ENCODE measurements around the gene COL6A2. TPM values are rescaled to one million over a fixed set of nuclear protein-coding genes. Genes with fewer than 3 reads are reported as not detected.

COL6A2 gene
- total RNA-seq, 1 donor from 2014 or later = 227 TPM

- no peak for TF ChIP-seq CTCF (IDR thresholded peaks at IDR 0.05)
- ATAC-seq (no peak), DNase-seq (peak; percentile 42)
- H3K27me3 ChIP-seq (ENCODE audit: low read depth) = peaks cover 55% of the 10 kb centered on the region
- peaks cover 31% of the 10 kb centered on the region for H3K4me1 ChIP-seq
- intact Hi-C loops (cut with DNase I) = no loop called here
- H3K4me3 ChIP-seq = no peak overlapping the region
- H3K9me3 ChIP-seq = peaks cover 7% of the 10 kb centered on the region
- H3K27ac ChIP-seq = peak overlapping the region; percentile 76
- no peaks in the 10 kb centered on the region for H3K36me3 ChIP-seq
These were observed 31.9 kb upstream of the COL6A2 start for GRCh38 chr21:46065914-46066551.

- peak overlapping the region; percentile 76 for H3K27ac ChIP-seq
- peaks cover 31% of the 10 kb centered on the region for H3K4me1 ChIP-seq
- peaks cover under 1% of the 10 kb centered on the region for H3K9me3 ChIP-seq
- intact Hi-C loops (cut with DNase I) = no loop called here
- H3K4me3 ChIP-seq = no peak overlapping the region
- H3K36me3 ChIP-seq = no peaks in the 10 kb centered on the region
- ATAC-seq = peak; percentile 20 to 42
- H3K27me3 ChIP-seq (ENCODE audit: low read depth) = peaks cover 49% of the 10 kb centered on the region
- TF ChIP-seq CTCF (IDR thresholded peaks at IDR 0.05) = no peak
- peak; percentile 46 for DNase-seq
These were observed 31.2 kb upstream of the COL6A2 start for GRCh38 chr21:46066591-46067331.

- ATAC-seq (no peak), DNase-seq (peak; percentile 30)
- peaks cover 31% of the 10 kb centered on the region for H3K4me1 ChIP-seq
- TF ChIP-seq CTCF (IDR thresholded peaks at IDR 0.05) = no peak
- H3K9me3 ChIP-seq = no peaks in the 10 kb centered on the region
- H3K4me3 ChIP-seq = no peak overlapping the region
- H3K27ac ChIP-seq = peak overlapping the region; percentile 76
- intact Hi-C loops (cut with DNase I) = no loop called here
- H3K36me3 ChIP-seq = no peaks in the 10 kb centered on the region
- peaks cover 40% of the 10 kb centered on the region for H3K27me3 ChIP-seq (ENCODE audit: low read depth)
These were observed 30.3 kb upstream of the COL6A2 start for GRCh38 chr21:46067505-46068201.

- no peaks in the 10 kb centered on the region for H3K9me3 ChIP-seq
- no peak for TF ChIP-seq CTCF (IDR thresholded peaks at IDR 0.05)
- DNase-seq (peak; percentile 7), ATAC-seq (no peak)
- H3K4me1 ChIP-seq = peaks cover 31% of the 10 kb centered on the region
- no peak overlapping the region for H3K27ac ChIP-seq
- peaks cover 34% of the 10 kb centered on the region for H3K27me3 ChIP-seq (ENCODE audit: low read depth)
- H3K36me3 ChIP-seq = no peaks in the 10 kb centered on the region
- intact Hi-C loops (cut with DNase I) = no loop called here
- H3K4me3 ChIP-seq = no peak overlapping the region
These were observed 29.3 kb upstream of the COL6A2 start for GRCh38 chr21:46068516-46069079.

- no peak for TF ChIP-seq CTCF (IDR thresholded peaks at IDR 0.05)
- intact Hi-C loops (cut with DNase I) = no loop called here
- Histone ChIP-seq H3K36me3 (no peaks in the 10 kb centered on the region), H3K27me3 (ENCODE audit: low read depth) (peaks cover 30% of the 10 kb centered on the region), H3K4me3 (no peak overlapping the region), H3K27ac (no peak overlapping the region), H3K9me3 (no peaks in the 10 kb centered on the region), H3K4me1 (peaks cover 31% of the 10 kb centered on the region)
- DNase-seq (no peak), ATAC-seq (no peak)
These were observed 28.7 kb upstream of the COL6A2 start for GRCh38 chr21:46069166-46069565.
